Measurements from ENCODE around the gene COL18A1. TPM values are rescaled to one million over a fixed set of nuclear protein-coding genes. Genes with fewer than 3 reads are reported as not detected.

The COL18A1 gene
- total and polyA plus RNA-seq, 2 of the 8 experiments (the other 6 are each of a cell fraction or from before 2014, with no cell fraction given): 145 to 201 TPM

DNA sequence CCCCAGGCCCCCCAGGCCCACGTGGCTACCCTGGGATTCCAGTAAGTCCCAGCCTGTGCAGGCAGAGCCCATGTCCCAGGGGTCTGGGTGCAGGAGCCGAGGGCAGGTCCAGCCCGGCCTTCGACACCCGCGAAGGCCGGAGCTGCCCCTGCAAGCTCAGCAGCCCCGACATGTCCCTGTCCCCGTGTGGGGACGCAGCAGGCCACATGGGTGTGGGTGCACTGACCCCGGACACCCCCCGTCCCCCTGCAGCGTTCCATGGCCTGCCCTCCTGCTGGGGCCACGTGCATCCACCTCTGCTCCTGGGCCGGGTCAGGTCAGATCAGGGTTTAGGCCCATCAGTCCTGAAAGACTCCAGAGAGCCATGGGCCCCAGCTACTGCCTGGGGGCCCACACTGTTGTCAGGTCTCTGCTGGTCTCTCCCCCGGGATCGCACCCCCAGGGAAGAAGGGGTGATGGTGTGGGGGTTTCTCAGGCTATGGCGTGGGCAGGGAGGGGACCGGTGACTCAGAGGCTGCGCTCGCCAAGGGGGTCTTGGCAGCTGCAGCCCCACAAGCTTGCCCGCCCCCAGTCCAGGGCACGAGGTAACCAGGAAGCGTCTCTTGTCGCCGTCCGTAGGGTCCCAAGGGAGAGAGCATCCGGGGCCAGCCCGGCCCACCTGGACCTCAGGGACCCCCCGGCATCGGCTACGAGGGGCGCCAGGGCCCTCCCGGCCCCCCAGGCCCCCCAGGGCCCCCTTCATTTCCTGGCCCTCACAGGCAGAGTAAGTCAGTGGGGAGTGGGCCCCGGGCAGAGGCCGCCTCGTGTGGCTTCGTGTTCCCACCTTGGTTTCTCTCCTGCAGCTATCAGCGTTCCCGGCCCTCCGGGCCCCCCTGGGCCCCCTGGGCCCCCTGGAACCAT, 99.8 kb downstream of the COL18A1 start (continued):
- TF ChIP-seq, protein P1, sequence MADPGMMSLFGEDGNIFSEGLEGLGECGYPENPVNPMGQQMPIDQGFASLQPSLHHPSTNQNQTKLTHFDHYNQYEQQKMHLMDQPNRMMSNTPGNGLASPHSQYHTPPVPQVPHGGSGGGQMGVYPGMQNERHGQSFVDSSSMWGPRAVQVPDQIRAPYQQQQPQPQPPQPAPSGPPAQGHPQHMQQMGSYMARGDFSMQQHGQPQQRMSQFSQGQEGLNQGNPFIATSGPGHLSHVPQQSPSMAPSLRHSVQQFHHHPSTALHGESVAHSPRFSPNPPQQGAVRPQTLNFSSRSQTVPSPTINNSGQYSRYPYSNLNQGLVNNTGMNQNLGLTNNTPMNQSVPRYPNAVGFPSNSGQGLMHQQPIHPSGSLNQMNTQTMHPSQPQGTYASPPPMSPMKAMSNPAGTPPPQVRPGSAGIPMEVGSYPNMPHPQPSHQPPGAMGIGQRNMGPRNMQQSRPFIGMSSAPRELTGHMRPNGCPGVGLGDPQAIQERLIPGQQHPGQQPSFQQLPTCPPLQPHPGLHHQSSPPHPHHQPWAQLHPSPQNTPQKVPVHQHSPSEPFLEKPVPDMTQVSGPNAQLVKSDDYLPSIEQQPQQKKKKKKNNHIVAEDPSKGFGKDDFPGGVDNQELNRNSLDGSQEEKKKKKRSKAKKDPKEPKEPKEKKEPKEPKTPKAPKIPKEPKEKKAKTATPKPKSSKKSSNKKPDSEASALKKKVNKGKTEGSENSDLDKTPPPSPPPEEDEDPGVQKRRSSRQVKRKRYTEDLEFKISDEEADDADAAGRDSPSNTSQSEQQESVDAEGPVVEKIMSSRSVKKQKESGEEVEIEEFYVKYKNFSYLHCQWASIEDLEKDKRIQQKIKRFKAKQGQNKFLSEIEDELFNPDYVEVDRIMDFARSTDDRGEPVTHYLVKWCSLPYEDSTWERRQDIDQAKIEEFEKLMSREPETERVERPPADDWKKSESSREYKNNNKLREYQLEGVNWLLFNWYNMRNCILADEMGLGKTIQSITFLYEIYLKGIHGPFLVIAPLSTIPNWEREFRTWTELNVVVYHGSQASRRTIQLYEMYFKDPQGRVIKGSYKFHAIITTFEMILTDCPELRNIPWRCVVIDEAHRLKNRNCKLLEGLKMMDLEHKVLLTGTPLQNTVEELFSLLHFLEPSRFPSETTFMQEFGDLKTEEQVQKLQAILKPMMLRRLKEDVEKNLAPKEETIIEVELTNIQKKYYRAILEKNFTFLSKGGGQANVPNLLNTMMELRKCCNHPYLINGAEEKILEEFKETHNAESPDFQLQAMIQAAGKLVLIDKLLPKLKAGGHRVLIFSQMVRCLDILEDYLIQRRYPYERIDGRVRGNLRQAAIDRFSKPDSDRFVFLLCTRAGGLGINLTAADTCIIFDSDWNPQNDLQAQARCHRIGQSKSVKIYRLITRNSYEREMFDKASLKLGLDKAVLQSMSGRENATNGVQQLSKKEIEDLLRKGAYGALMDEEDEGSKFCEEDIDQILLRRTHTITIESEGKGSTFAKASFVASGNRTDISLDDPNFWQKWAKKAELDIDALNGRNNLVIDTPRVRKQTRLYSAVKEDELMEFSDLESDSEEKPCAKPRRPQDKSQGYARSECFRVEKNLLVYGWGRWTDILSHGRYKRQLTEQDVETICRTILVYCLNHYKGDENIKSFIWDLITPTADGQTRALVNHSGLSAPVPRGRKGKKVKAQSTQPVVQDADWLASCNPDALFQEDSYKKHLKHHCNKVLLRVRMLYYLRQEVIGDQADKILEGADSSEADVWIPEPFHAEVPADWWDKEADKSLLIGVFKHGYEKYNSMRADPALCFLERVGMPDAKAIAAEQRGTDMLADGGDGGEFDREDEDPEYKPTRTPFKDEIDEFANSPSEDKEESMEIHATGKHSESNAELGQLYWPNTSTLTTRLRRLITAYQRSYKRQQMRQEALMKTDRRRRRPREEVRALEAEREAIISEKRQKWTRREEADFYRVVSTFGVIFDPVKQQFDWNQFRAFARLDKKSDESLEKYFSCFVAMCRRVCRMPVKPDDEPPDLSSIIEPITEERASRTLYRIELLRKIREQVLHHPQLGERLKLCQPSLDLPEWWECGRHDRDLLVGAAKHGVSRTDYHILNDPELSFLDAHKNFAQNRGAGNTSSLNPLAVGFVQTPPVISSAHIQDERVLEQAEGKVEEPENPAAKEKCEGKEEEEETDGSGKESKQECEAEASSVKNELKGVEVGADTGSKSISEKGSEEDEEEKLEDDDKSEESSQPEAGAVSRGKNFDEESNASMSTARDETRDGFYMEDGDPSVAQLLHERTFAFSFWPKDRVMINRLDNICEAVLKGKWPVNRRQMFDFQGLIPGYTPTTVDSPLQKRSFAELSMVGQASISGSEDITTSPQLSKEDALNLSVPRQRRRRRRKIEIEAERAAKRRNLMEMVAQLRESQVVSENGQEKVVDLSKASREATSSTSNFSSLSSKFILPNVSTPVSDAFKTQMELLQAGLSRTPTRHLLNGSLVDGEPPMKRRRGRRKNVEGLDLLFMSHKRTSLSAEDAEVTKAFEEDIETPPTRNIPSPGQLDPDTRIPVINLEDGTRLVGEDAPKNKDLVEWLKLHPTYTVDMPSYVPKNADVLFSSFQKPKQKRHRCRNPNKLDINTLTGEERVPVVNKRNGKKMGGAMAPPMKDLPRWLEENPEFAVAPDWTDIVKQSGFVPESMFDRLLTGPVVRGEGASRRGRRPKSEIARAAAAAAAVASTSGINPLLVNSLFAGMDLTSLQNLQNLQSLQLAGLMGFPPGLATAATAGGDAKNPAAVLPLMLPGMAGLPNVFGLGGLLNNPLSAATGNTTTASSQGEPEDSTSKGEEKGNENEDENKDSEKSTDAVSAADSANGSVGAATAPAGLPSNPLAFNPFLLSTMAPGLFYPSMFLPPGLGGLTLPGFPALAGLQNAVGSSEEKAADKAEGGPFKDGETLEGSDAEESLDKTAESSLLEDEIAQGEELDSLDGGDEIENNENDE (IDR thresholded peaks at IDR 0.05; ENCODE audit: insufficient replicate concordance, low read length): no peak
- TF ChIP-seq MAX (IDR thresholded peaks at IDR 0.05) (no peak), GTF2F1 (IDR thresholded peaks at IDR 0.05; ENCODE audit: borderline replicate concordance, low read depth, low read length) (no peak), FOSL1 (IDR thresholded peaks at IDR 0.05; ENCODE audit: insufficient read depth, low read depth, low read length) (no peak), CBX5 (IDR thresholded peaks at IDR 0.05; ENCODE audit: low read depth, low read length) (no peak), NANOG (IDR thresholded peaks at IDR 0.05; ENCODE audit: insufficient read depth, low read depth, low read length, poor library complexity, severe bottlenecking) (no peak)

Data from H1 (cell line).